ENCODE data around the gene AEBP2.
"Not testable (repeated sequence)": the region's sequence is repeated elsewhere in the genome, so short reads cannot be mapped to it uniquely, and the experiment has no call there.

Gene AEBP2

DNA sequence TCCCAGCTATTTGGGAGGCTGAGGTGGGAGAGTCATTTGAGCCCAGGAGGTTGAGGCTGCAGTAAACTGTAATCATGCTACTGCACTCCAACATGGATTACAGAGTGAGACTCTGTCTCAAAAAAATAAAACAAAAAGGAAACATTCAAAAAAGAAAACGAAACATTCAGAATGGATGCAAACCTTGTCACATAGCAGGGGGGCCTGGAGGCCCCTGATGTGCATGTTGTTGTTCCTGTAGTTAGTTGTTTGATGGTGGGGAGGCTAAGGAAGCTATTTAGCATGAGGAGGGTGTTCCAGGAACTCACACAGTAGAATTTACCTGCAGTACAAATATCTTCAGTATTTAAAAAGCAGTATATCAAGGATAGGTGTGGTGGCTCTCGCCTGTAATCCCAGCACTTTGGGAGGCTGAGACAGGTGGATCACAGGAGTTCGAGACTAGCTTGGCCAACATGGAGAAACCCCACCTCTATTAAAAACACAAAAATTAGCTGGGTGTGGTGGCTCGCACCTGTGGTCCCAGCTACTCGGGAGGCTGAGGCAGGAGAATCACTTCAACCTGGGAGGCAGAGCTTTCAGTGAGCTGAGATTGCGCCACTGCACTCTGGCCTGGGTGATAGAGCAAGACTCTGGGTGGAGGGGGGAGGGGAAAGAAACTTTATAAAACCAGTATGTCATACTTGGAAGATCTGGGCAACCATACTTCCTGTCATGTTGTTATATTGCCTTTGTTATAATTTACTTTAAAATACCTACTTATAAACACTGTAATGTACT, 17.6 kb upstream of the AEBP2 start:
- no peak for DNase-seq (ENCODE audit: low read depth)

DNA sequence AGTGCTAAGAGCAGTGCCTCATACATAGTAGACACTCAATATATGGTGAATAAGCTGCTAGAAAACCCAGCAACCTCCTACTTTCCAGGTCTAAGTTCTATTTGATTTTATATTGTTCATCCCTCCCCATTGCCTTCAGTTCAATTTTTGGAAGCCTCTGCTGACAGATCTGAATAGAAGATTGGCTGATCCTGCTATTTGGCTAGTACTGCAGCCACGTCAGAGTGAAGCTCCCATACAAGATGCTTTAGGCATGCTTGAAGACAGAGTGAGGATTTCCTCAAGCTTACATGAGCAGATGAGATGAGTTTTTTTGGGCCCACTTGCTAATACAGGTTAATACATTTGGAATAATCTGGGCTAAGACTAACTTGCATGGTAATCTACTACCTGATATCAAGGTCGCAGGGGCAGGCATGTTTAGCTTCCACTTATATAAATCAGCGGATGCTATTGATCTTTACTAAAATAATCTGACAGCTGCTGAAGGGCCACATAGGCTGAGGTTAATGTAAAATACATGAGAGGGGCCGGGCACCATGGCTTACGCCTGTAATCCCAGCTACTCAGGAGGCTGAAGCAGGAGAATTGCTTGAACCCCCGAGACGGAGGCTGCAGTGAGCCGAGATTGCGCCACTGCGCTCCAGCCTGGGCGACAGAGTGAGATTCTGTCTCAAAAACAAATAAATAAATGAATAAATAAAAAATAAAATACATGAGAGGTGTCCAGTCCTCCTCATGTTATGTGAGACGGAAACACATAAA, 15.9 kb upstream of the AEBP2 start:
- DNase-seq (ENCODE audit: low read depth), result no peak

DNA sequence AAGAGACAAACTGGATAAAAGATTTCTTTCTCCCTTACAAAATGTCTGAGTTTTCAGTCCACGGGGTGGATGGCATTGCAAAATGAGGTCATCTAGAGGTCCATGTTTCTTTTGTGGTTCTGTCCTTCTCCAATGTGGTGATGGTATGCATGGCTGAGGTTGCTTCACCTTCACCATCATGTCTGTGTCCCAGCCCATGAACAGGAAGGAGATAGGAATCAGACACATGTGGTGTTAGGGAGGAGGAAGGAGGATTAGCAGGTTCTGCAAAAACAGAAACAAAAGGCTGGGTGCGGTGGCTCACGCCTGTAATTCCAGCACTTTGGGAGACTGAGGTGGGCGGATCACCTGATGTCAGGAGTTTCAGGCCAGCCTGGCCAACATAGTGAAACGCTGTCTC, 11.0 kb upstream of the AEBP2 start:
- no peak for DNase-seq (ENCODE audit: low read depth)

DNA sequence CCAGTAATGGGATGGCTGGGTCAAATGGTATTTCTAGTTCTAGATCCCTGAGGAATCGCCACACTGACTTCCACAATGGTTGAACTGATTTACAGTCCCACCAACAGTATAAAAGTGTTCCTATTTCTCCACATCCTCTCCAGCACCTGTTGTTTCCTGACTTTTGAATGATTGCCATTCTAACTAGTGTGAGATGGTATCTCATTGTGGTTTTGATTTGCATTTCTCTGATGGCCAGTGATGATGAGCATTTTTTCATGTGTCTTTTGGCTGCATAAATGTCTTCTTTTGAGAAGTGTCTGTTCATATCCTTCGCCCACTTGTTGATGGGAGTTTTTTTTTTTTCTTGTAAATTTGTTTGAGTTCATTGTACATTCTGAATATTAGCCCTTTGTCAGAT, 9.8 kb upstream of the AEBP2 start:
- DNase-seq (ENCODE audit: low read depth), result not testable (repeated sequence)

DNA sequence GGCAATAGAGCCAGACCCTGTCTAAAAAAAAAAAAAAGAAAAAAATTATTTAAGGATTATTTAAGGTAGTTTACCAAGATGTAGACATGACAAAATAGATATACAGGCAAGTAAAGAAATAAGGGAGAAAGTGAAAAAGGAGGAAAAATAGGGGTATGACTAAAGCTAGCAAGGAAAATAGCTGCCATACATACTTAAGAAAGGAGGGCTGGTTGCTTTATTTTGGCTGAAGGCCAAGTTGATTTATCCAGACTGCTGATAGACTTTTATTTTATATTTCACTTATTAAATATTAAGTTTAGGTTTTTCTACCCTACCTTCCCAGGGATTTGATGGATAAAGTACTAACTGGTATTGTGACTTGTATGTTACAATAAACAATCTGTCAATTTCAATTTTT, 8.3 kb upstream of the AEBP2 start:
- DNase-seq (ENCODE audit: low read depth), result no peak

DNA sequence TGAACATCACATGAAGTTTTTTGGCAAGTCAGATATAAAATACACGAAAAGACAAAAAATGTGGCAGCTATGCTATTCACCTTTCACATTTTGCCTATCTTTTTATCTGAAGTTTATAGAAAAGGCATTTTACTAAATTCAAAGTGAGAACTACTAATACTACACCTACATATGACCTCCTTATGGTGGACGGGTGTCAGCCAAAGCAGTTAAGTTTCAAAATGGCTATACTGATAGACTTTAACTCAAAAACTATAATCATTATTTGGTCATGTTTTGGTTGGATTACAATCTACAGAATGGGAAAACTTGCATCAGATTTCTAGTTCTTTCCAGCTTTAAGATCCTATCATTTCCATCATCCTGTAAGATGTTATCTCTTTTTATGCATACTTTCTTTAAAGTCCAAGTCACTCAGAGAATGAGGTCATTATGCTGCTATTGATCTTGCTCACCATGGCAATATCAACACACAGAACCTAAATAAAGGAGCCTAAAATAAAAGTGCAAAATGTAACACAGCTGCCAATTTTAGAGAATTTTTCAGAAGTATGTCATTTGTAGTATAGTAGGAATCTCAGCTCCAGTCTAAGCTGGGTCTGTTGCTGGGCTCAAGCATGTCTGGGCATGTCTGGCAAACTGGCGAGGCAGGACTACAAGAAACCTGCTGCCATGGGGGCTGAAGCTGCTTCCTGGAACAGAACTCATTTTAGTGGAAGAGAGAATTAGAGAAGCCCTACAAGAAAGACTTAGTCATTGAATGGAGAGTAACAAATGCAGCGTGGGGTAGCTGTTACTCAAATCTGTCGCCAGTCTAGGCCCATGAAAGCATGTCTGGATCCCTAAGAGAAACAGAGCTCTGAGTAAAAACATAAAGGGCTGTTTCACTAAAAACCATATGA, 7.6 kb upstream of the AEBP2 start:
- DNase-seq (ENCODE audit: low read depth), result peak; percentile 15

DNA sequence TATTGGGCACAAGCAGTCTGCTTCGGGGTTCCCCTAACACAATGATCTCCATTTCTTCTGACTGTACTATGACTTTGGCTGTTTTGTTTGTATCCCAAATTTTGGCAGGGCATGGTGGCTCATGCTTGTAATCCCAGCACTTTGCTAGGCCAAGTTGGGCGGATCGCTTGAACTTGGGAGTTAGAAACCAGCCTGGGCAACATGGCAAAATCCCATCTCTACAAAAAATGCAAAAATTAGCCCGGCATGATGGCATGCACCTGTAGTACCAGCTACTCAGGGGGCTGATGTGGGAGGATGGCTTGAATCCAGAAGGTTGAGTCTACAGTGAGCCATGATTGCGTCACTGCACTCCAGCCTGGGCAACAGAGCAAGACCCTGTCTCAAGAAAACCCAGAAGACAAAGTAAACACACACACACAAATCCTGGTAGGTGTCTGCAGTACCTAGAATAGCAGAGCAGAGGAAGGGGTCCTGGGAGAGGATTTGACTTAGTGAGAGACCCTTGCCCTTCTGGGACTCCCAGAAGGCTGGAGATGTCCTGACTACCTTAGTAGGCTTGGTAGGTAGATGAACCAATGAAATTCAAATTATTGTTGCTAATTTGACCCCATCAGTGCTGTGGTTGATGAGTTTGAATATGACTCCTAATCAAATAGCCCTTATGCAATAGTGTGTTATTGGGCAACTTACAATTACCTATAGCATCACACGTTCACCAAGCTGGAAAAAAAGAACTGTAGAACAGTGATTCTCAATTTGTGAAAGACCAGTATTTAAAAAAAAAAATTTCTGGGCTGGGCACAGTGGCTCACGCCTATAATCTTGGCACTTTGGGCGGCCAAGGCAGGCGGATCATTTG, 6.8 kb upstream of the AEBP2 start:
- DNase-seq (ENCODE audit: low read depth), result no peak

DNA sequence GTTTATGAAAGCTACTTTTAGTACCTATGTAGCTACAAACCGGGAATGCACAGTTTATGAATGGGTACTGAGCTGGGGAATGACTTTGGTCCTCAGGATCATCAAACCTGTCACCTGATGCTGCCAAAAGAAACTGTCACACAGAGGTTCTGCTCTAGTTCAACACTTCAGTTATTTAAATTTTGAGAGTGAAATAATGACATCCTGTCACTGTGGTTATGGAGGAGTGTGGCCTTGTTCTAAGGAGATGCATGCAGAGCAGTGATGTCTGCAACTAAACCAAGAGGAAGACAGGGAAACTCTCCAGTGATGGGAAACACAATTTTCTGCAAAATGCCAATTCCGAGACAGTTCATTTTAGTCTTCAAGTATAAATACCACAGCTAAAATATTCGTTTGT, 4.8 kb upstream of the AEBP2 start:
- DNase-seq (ENCODE audit: low read depth), result no peak

DNA sequence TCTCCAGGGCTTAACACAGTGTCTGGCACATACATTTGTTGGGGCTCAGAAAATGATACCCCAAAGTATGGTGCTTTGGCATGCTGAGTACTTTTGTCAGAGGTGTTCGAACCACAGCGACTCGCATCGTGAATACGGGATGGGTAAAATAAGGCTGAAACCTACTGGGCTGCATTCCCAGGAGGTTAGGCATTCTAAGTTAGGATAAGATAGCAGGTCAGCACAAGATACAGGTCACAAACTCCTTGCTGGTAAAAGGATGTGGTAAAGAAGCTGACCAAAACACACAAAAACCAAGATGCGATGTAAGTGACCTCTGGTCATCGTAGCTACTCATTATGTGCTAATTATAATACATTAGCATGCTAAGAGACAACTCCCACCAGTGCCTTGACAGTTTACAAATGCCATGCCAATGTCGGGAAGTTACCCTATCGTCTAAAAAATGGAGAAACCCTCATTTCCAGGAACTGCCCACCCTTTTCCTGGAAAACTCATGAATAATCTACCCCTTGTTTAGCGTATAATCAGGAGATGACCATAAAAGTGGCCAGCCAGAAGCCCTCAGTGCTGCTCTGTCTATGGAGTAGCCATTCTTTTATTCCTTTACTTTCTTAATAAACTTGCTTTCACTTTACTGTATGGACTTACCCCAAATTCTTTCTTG, 3.3 kb upstream of the AEBP2 start:
- no peak for DNase-seq (ENCODE audit: low read depth)

DNA sequence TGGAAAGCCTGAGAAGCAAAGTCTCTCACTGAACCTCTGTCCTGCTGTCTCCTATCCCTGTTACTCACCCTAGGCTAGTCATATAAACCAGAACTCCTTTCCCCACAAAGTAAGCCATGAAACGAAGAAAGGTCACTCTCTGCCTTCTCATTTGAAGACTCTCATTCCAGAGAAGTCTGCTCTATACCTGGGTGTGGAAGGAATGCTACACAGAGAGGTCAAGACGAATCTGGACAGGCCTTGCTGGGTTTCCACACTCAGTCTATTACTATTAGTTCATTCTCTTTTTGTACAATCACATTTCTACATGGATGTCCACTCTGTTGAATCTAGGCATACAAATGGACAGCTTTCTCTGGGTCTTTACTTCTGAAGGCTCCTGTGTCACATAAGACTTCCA, 2.4 kb upstream of the AEBP2 start:
- DNase-seq (ENCODE audit: low read depth), result no peak

DNA sequence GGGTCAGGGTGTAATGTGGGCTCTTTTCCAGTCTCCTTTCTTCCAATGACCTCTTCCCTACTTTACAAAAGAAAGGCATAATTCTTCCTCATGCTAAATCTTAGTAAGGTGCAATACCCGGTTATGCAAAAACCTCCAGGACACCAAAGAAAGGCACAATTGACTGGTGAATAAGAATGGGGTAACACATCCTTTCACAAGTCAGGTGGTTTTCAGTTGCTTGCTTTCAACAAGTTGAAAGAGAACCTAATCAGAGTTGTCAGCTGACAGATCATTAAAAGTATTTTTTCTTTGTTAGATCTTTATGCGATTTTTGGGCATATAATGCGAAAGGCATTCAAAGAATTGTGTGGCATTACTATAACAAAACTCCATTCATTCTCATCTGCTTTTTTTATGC, 1.3 kb upstream of the AEBP2 start:
- DNase-seq (ENCODE audit: low read depth), result no peak

DNA sequence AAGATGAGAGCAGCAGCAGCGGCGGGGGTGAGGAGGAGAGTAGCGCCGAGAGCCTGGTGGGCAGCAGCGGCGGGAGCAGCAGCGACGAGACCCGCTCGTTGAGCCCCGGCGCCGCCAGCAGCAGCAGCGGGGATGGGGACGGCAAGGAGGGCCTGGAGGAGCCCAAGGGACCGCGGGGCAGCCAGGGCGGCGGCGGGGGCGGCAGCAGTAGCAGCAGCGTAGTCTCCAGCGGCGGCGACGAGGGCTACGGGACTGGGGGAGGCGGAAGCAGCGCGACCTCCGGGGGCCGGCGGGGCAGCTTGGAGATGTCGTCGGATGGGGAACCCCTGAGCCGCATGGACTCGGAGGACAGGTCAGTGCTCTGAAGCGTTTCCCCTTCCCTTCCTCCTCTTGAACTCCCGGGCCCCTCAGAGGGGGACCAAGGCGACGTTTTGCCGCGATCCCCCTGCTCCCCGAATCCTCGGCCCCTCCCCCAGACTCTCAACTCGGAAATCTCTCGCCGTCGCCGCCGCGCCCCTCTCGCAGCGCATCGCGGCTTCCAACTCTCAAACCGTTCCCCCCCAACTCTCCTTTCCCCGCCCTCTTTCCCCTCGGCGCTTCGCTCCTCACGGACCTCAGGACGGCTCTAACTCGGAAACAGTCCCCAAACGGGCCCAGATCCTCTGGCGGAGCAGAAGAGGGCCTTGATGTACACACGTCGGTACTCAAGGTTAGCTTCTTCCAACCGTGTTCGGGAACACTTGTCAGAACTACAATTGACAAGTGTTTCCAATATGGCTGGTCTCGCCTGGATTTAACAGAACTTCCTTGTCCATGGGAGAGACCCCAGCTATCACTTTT, 947 bp downstream of the AEBP2 start:
- peak; percentile 60 for DNase-seq (ENCODE audit: low read depth)

DNA sequence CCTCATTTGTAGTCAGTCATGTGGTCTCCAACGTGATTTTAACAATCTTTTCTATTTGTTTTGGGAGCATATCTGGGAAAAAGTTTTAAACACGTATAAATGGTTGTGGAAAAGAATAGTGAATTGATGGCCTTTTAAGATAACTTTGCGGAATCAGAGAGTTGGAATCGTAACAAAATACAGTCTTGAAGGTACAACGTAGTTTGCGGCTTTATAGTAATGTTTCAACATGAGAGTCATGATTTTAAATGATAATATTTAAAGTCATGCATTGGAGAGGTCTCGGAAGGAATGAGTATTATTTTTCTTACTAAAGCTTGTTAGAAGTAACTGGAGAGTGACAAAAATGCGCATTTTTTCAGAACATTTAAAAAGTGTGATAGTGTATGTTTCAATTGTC, 1.6 kb downstream of the AEBP2 start:
- no peak for DNase-seq (ENCODE audit: low read depth)

DNA sequence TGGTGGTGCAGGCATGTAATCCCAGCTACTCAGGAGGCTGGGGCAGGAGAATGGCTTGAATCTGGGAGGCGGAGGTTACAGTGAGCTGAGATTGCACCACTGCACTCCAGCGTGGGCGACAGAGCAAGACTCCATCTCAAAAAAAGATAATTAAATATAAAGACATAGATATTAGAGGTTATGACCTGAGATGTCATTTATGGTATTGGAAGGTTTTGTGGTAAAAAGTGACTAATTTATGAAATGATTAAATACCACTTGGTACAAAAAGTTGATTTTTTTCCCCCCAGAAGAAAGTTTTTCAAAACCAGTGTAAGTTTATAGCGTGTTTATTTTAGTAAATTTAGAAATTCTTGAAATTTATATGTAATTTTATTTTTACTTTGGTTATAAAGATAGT, 4.3 kb downstream of the AEBP2 start:
- no peak for DNase-seq (ENCODE audit: low read depth)

DNA sequence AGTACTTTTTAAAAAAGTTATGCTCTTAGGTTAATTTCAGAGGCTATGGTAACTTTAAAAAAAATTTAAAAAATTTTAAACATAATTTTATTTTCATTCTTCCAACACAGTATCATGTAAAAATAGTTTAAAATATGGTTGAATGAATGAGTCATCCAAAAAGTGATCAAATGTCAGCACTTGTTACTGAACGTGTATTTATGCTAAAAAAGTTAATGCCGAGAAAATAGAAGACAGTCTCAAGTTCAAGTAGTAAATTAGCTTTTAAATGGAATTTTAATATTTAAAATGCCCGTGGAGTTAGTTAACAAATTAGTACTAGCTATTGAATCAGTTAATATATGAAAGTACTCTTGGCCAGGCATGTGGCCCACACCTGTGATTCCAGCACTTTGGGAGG, 4.8 kb downstream of the AEBP2 start:
- DNase-seq (ENCODE audit: low read depth), result no peak

DNA sequence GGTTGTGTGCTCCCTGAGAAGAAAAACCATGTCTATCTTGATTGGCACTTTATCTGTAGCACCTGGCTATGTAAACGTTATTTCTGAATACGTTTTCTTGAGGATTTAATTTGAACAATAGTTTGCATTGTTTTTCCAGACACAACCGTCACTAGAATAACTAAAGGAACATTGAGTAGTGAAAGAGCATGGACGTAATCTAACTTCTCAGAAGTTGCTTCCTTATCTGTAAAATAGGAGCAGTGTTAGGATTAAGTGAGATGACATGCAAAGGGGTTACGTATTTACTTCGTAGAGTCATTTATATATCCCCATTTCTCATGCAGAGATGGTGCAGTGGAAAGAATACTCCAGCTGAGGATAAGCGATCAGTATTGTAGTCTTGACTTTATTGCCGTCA, 8.1 kb downstream of the AEBP2 start:
- no peak for DNase-seq (ENCODE audit: low read depth)

DNA sequence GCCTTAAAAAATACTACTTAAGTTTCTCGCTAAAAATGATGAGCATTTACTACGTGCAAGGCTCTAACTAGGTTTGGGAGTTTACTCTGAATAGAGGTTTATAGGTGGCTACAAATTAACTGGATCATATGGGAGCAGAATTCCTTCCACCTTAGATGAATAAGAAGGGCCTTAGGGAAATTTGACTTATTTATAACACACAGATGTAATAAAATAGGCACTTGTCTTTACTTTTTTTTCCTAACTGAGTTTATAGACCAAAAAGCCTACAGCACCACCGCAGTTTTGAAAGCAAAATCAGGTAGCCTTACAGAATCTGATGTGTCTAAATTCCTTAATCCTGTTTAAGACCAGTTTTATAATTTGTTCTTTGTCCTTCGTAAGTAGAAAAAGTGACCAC, 10.5 kb downstream of the AEBP2 start:
- no peak for DNase-seq (ENCODE audit: low read depth)

DNA sequence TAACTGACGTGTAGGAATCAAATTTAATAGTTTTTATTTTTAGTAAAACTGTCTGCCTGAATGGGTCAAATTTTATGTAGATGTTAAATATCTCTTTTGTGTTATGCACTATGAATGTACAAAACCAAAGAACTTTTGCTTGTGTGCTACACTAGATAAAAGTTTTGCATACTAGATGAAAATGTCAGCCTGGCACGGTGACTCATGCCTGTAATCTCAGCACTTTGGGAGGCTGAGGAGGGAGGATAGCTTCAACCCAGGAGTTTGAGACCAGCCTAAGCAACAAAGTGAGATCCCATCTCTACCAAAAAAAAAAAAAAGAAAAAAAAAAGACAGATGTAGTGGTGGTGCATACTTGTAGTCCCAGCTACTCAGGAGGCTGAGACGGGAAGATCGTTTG, 11.1 kb downstream of the AEBP2 start:
- no peak for DNase-seq (ENCODE audit: low read depth)

DNA sequence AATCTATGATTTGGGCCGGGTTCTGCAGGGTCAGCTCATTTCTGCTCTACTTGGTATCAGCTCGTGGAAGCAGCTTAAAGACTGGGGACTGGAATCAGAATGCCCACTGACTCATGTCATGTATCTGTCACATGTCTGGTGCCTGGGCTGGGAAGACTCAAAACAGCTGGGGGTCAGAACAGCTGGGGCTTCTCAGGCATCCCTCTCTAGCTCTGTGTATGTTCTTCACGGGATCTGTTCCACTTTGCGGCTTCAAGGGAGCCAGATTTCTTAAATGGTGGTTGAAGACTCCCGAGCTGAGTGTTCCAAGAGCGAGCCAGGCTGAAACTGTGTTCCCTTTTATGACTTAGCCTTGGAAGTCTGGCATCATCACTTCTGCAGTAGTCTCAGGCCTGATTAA, 11.9 kb downstream of the AEBP2 start:
- no peak for DNase-seq (ENCODE audit: low read depth)

DNA sequence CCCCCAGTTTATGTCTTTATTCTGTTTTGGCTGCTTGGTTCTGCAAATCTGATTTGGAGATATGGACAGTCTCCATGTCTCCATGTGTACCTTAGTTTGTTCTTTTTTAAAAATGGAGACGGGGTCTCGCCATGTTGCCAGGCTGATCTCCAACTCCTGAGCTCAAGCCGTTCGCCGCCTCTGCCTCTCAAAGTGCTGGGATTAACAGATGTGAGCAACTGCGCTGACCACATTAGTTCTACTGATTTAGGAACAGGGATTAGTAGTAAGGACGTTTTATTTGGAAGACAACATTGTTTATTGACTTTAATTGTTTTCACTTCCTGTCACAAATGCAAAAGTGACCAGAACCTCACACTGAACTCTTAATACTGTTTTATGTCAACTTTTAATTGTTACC, 14.7 kb downstream of the AEBP2 start:
- DNase-seq (ENCODE audit: low read depth), result no peak
